GM21723 (cell line): ENCODE data around the gene CCL20.
"Not testable (repeated sequence)": the region's sequence is repeated elsewhere in the genome, so short reads cannot be mapped to it uniquely, and the experiment has no call there.

ENCODE experiments used
- ATAC-seq: cut with Tn5 transposase; IDR thresholded peaks from one replicate; pipeline ENCODE4 v1.9.1; 2021; ENCODE audit warnings: mild to moderate bottlenecking, moderate library complexity; ENCODE audit not compliant: unreplicated experiment

Gene CCL20

GRCh38 chr2:227828477-227828912 is 14.9 kb downstream of the CCL20 start:
- ATAC-seq = no peak

DNA sequence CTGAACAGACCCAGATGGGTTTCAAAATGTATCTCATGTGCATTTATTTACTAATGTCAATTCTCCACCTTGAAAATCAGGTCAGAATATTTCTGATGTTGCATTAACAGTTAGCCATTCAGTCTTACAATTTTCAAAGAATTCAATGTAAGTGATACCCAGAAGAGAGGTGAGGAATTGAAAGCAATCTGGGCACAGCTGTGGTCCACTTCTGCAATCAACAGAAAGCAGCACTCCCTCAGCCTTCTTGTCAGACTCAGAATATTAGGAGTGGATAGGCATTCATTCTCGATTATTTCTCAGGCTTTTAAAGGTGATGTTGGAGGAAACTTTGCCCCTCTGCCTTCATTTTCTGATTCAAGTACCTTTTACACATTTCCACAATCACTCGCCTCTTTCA is 15.7 kb downstream of the CCL20 start:
- ATAC-seq = no peak

DNA sequence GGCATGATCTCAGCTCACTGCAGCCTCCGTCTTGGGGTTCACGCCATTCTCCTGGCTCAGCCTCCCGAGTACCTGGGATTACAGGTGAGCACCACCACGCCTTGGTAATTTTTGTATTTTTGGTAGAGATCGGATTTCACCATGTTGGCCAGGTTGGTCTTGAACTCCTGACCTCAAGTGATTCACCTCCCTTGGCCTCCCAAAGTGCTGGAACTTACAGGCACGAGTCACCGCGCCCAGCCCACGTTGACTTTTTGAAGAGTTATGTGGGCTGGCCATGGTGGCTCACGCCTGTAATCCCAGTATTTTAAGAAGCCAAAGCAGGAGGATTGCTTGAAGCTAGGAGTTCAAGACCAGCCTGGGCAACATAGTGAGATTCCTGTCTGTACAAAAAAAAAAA is 20.8 kb downstream of the CCL20 start:
- ATAC-seq = no peak

GRCh38 chr2:227834916-227835650 is 21.4 kb downstream of the CCL20 start:
- ATAC-seq = no peak

GRCh38 chr2:227839339-227840129 is 25.9 kb downstream of the CCL20 start:
- ATAC-seq = not testable (repeated sequence)

GRCh38 chr2:227846831-227847230 is 33.2 kb downstream of the CCL20 start:
- ATAC-seq = peak; percentile 59

- ATAC-seq = no peak
Observed at GRCh38 chr2:227848146-227848545, 34.5 kb downstream of the CCL20 start.

- no peak for ATAC-seq
Observed at GRCh38 chr2:227848586-227848985, 34.9 kb downstream of the CCL20 start.

DNA sequence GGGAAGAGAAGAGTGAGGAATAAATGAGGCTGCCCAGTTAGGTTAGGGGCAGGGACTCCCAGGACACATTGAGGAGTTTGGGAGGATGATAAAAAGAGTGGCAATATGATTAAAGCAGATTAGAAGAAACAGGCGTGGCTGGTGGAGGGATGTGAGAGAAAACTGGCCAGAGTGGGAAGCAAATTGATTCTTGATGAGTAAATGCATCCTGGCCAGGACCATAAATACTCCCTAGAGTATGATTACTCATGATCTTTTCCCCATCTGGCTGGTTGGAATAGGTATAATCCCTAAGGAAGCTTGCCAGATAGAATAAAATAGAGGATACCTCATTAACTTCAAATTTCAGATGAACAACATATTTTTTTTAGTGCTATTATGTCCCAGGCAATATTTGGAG is 36.3 kb downstream of the CCL20 start:
- ATAC-seq = no peak

DNA sequence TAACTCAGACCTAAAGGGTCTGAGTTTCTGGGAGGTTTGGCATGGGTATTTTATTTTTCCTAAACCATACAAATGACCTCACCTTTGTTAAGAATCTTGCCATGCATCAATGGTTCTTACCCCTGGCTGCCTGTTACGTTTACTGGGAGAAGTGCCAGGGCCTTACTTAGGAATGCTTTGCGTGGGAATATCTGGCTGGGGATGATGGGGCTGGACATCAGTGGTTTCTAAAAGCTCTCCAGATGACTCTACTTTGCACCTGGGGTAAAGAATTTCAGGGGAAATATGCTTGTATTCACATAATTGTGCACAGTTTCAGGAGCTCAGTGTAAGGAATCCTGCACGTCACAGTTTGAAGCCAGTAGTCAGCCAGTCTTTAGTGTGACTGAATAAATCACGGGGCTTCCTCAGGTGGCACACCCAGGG is 39.6 kb downstream of the CCL20 start:
- ATAC-seq = no peak

DNA sequence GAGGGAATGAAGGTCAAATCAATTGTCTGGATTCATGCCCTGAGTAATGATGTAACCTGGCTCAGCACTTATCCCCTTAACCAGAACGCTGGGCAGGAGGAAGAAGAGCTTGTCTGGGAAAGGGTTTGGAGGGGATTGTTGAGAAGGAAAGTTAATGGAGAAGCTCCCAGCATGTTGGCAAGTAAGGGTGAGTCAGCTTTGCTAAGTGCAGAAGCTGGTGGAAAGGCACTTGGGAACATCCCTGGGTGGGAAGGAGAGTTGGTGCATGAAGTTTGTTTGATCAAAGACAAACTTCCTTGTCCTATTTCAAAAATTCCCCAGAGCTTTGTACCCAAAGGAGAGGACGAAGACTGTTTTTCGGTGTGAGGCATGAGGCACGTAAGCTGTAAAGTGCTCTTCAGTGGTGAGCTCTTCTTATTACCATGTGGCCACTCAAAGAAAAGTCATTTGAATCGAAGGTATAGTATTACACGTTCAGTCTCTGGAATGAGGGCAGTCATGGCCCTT is 40.2 kb downstream of the CCL20 start:
- ATAC-seq = no peak

GRCh38 chr2:227855440-227855839 is 41.8 kb downstream of the CCL20 start:
- no peak for ATAC-seq

GRCh38 chr2:227856697-227857096 is 43.1 kb downstream of the CCL20 start:
- no peak for ATAC-seq

DNA sequence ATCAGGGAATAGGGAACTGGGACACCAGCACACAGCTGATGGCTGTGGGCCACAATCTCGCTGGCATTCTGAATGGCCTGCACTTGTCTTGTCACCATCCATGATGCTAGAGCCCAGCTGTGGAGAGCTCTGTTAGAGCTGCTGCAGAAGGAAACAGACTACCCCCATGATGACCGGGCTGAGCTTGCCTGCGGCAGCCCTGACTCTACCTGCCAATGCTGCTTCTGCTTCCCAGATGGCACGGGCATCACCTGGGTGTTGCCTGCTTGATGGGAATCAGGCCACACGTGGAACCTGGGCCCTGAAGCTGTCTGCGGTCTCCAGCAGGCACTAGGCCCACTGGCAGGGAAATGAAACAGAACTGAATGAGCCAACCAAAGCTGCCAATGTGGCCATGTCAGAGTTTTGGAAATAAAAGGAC is 46.6 kb downstream of the CCL20 start:
- no peak for ATAC-seq

GRCh38 chr2:227861011-227861410 is 47.4 kb downstream of the CCL20 start:
- no peak for ATAC-seq

GRCh38 chr2:227862227-227862740 is 48.6 kb downstream of the CCL20 start:
- peak; percentile 66 for ATAC-seq

GRCh38 chr2:227862741-227863588 is 49.3 kb downstream of the CCL20 start:
- ATAC-seq = no peak

DNA sequence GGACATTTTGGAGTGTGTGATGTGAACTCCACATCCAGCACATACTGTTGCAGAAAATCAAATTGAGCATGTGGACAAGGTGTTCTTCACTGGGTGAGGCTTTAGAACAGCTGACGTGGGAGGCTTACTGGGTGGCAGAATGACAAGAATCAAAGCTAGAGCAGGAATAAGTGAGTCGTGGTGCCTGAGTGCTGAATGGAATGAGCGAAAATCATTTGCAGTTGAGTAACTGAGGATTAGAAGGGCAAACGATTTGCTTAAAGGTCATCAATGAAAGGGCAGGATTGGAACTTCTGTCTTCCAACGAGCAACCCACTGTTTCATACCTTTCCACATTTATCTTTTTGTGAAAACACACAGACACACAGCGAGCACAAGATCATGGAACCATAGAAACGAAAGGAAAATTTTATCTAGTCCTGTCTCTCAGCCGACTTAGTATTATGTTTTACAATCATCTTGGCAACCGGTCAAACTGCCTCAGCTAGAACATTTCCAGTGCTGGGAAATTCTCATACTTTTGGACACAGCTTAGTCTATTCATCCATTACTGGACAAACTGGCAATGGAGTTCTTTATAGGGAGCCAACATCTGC is 50.6 kb downstream of the CCL20 start:
- ATAC-seq = no peak

GRCh38 chr2:227865291-227865690 is 51.6 kb downstream of the CCL20 start:
- no peak for ATAC-seq
